CD4-positive, alpha-beta T cell (primary cell): Measurements from ENCODE around the gene CALR. TPM values are rescaled to one million over a fixed set of nuclear protein-coding genes. Genes with fewer than 3 reads are reported as not detected.

Experiments used
- ATAC-seq: fragments of 200-7000 bp; cut with Tn5 transposase; one replicate; pipeline ENCODE4 v1.10.0; 2022; ENCODE audit warnings: mild to moderate bottlenecking; ENCODE audit not compliant: poor library complexity
- CTCF ChIA-PET: fragments of 350-600 bp; sonication (Branson Sonifier 250); formaldehyde crosslinking; loops from one replicate; lab custom pipeline; 2021; ENCODE audit warnings: antibody characterized with exemption, inconsistent platforms; lab: Charles Lee
- POLR2A ChIA-PET: fragments of 350-600 bp; sonication (Branson Sonifier 250); formaldehyde crosslinking; loops from one replicate; lab custom pipeline; 2021; ENCODE audit warnings: antibody characterized with exemption, inconsistent platforms; lab: Charles Lee
- DNase-seq, 14 experiments: peaks; one replicate each; pipeline ENCODE4 v3.0.0-alpha.2; 2013 to 2020; ENCODE audit warnings: mixed read lengths in 2 of 14
- H3K27ac ChIP-seq, 2 donors: one replicate each; pipeline versions ENCODE4 v1.5.1 to v1.7.0; 2013; ENCODE audit warnings: low read length in 2 of 2, low read depth in 1 of 2, mild to moderate bottlenecking in 1 of 2
- H3K27me3 ChIP-seq, 2 experiments: 1 replicate in 1 of 2; 2 replicates in 1 of 2; pipeline versions ENCODE4 v1.6.1 to v1.7.0; 2013; ENCODE audit warnings: low read length in 2 of 2, control low read depth in 1 of 2, mild to moderate bottlenecking in 1 of 2, moderate library complexity in 1 of 2; ENCODE audit not compliant: insufficient read depth in 2 of 2, control insufficient read depth in 1 of 2
- H3K36me3 ChIP-seq: one replicate; pipeline ENCODE4 v1.6.1; 2013; ENCODE audit warnings: low read length, control low read depth; ENCODE audit not compliant: insufficient read depth
- H3K4me1 ChIP-seq: one replicate; pipeline ENCODE4 v1.6.1; 2013; ENCODE audit warnings: low read length, control low read depth; ENCODE audit not compliant: insufficient read depth
- H3K4me3 ChIP-seq: one replicate; pipeline ENCODE4 v1.5.1; 2013; ENCODE audit warnings: mild to moderate bottlenecking, low read length, moderate library complexity
- H3K9me3 ChIP-seq, 2 experiments: 1 replicate in 1 of 2; 2 replicates in 1 of 2; pipeline versions ENCODE4 v1.6.1 to v1.7.0; 2013; ENCODE audit warnings: low read length in 2 of 2, mild to moderate bottlenecking in 2 of 2, control low read depth in 1 of 2, moderate library complexity in 1 of 2; ENCODE audit not compliant: control insufficient read depth in 1 of 2, insufficient read depth in 1 of 2
- H3K27ac Mint-ChIP-seq: one replicate; pipeline ENCODE4 v1.8.0; 2020; ENCODE audit warnings: mixed read lengths
- H3K27me3 Mint-ChIP-seq: one replicate; pipeline ENCODE4 v1.8.0; 2021; ENCODE audit warnings: mixed read lengths
- H3K36me3 Mint-ChIP-seq: one replicate; pipeline ENCODE4 v1.8.0; 2021; ENCODE audit warnings: low read depth, mixed read lengths
- H3K4me1 Mint-ChIP-seq: one replicate; pipeline ENCODE4 v1.8.0; 2021; ENCODE audit warnings: low read depth, mixed read lengths
- H3K4me3 Mint-ChIP-seq: one replicate; pipeline ENCODE4 v1.8.0; 2020; ENCODE audit warnings: mild to moderate bottlenecking, mixed read lengths
- H3K9me3 Mint-ChIP-seq: one replicate; pipeline ENCODE4 v1.8.0; 2020; ENCODE audit warnings: mixed read lengths
- CTCF ChIP-seq: fragments of 200-600 bp; IDR thresholded peaks from one replicate; pipeline ENCODE4 v1.8.0; 2022; ENCODE audit warnings: antibody characterized with exemption, mild to moderate bottlenecking
- intact Hi-C, 2 experiments: fragments of 100-400 bp; cut with DNase I in 1 of 2; cut with micrococcal nuclease in 1 of 2; formaldehyde crosslinking; loops; one replicate each; pipeline versions ENCODE4 v1.15.1 to v1.9.0; 2023 to 2025; cut with DNase I, micrococcal nuclease
- total RNA-seq, 174 experiments: library from RNA in 2 of 174; stranded (reverse) in 2 of 174; gene quantifications; one replicate each; pipeline ENCODE4 v1.2.3 and lab custom pipeline; 2021 to 2026

Gene CALR
- total RNA-seq, 2 experiments from 2014 or later, result 558 to 559 TPM

DNA sequence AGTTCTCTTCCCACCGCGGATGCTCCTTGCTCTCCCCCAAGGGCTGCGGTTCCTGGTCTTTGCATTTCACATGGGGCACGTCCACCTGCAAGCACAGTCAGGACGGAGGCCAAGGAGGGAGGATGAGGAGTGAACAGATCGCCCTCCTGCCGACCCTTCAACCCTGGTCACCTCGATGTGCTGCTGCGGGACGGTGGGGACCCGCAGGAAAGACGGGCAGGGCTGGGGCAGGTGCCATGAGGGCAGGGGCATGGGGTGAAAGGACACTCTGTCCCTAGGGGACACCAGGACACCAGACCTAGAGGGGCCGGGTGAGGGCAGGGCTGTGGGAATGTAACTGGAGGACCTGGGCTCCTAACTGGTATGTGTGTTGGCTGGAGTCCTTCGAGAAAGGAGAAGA, 20.2 kb upstream of the CALR start:
- H3K36me3 Mint-ChIP-seq, result peaks cover 18% of the 10 kb centered on the region
- Histone ChIP-seq H3K9me3 (no peaks in the 10 kb centered on the region), H3K27me3 (no peaks in the 10 kb centered on the region), H3K36me3 (peaks cover 11% of the 10 kb centered on the region), H3K27ac (no peak overlapping the region), H3K4me3 (no peak overlapping the region), H3K4me1 (peaks cover 35% of the 10 kb centered on the region)
- H3K27ac Mint-ChIP-seq, result peak overlapping the region; percentile 90
- no peak for TF ChIP-seq CTCF
- CTCF ChIA-PET, result interaction anchor here (1.6 kb wide), 1 partner anchor 47 kb away, joined by 6 read pairs; no protein-coding TSS in a partner anchor
- intact Hi-C loops, result no loop called here
- POLR2A ChIA-PET, result interaction anchor here (0.7 kb wide), 1 partner anchor 1536 kb away, joined by 3 read pairs; no protein-coding TSS in a partner anchor
- H3K27me3 Mint-ChIP-seq, result no peaks in the 10 kb centered on the region
- H3K4me3 Mint-ChIP-seq, result peak overlapping the region; percentile 51
- DNase-seq (peak in 1 of 14 experiments; percentile 39), ATAC-seq (no peak)
- no peaks in the 10 kb centered on the region for H3K9me3 Mint-ChIP-seq
- peaks cover 31% of the 10 kb centered on the region for H3K4me1 Mint-ChIP-seq

GRCh38 chr19:12921047-12921446, 17.4 kb upstream of the CALR start:
- ChIA-PET CTCF (interaction anchor here (1.8 kb wide), 1 partner anchor 44 kb away, joined by 11 read pairs; no protein-coding TSS in a partner anchor), POLR2A (interaction anchor here (1.2 kb wide), 1 partner anchor 30 kb away, joined by 4 read pairs; the partner anchor contains the start of gene GCDH)
- H3K27me3 ChIP-seq, result no peaks in the 10 kb centered on the region
- H3K4me1 ChIP-seq, result peaks cover 16% of the 10 kb centered on the region
- Mint-ChIP-seq H3K27me3 (no peaks in the 10 kb centered on the region), H3K4me1 (peaks cover 13% of the 10 kb centered on the region), H3K4me3 (no peak overlapping the region), H3K9me3 (no peaks in the 10 kb centered on the region), H3K36me3 (peaks cover 42% of the 10 kb centered on the region), H3K27ac (peak overlapping the region; percentile 90)
- H3K27ac ChIP-seq, result no peak overlapping the region
- peaks cover 37% of the 10 kb centered on the region for H3K36me3 ChIP-seq
- no peak for ATAC-seq
- DNase-seq, result no peak
- intact Hi-C loops, result no loop called here
- TF ChIP-seq CTCF, result no peak
- H3K9me3 ChIP-seq, result no peaks in the 10 kb centered on the region
- H3K4me3 ChIP-seq, result no peak overlapping the region

- Histone ChIP-seq H3K27ac (no peak overlapping the region), H3K27me3 (no peaks in the 10 kb centered on the region), H3K9me3 (no peaks in the 10 kb centered on the region), H3K4me3 (no peak overlapping the region), H3K36me3 (peaks cover 50% of the 10 kb centered on the region), H3K4me1 (peaks cover 16% of the 10 kb centered on the region)
- Mint-ChIP-seq H3K4me1 (peaks cover 7% of the 10 kb centered on the region), H3K36me3 (peaks cover 56% of the 10 kb centered on the region), H3K27me3 (no peaks in the 10 kb centered on the region), H3K4me3 (no peak overlapping the region), H3K9me3 (no peaks in the 10 kb centered on the region), H3K27ac (no peak overlapping the region)
- DNase-seq (no peak), ATAC-seq (no peak)
- no peak for TF ChIP-seq CTCF
- CTCF ChIA-PET, result interaction anchor here (1.6 kb wide), 1 partner anchor 55 kb away, joined by 4 read pairs; no protein-coding TSS in a partner anchor
- intact Hi-C loops, result no loop called here
- POLR2A ChIA-PET, result no interaction called here
Measured at GRCh38 chr19:12922959-12923358, 15.4 kb upstream of the CALR start.
